GM23338 (cell line): Measurements from ENCODE around the gene SPR.

Experiments used
- CREB1 ChIP-seq: fragments of 250-450 bp; sonication (Bioruptor Pico); IDR thresholded peaks from 2 replicates; pipeline ENCODE4 v1.5.0; 2020; ENCODE audit warnings: low read depth, mild to moderate bottlenecking, moderate library complexity
- CTCF ChIP-seq, 2 experiments: fragments of 200-600 bp in 1 of 2; sonication (generic) in 1 of 2; conservative IDR thresholded peaks; 2 replicates each; pipeline versions ENCODE4 v1.5.1 to v1.6.1; 2016 to 2017; ENCODE audit warnings: antibody characterized with exemption in 2 of 2, low read depth in 2 of 2, mild to moderate bottlenecking in 2 of 2, moderate library complexity in 1 of 2
- EZH2 ChIP-seq: fragments of 200-600 bp; sonication (generic); IDR thresholded peaks from one replicate; pipeline ENCODE4 v1.8.0; 2017; ENCODE audit warnings: antibody characterized with exemption, mild to moderate bottlenecking, low read depth; ENCODE audit not compliant: unreplicated experiment
- EZH2phosphoT487 ChIP-seq: fragments of 200-600 bp; sonication (generic); IDR thresholded peaks from one replicate; pipeline ENCODE4 v1.8.1; 2018; ENCODE audit warnings: antibody characterized with exemption; ENCODE audit not compliant: unreplicated experiment
- JUNB ChIP-seq: IDR thresholded peaks from one replicate; pipeline ENCODE4 v1.6.1; 2016; ENCODE audit warnings: antibody characterized with exemption; ENCODE audit not compliant: unreplicated experiment
- POLR2AphosphoS5 ChIP-seq: IDR thresholded peaks from 2 replicates; pipeline ENCODE4 v1.6.1; 2016; ENCODE audit warnings: antibody characterized with exemption, low read depth
- STAT1 ChIP-seq: IDR thresholded peaks from one replicate; pipeline ENCODE4 v1.6.1; 2016; ENCODE audit warnings: antibody characterized with exemption; ENCODE audit not compliant: unreplicated experiment
- ZNF331 ChIP-seq: fragments of 250-450 bp; sonication (Bioruptor Pico); IDR thresholded peaks from 2 replicates; pipeline ENCODE4 v1.5.0; 2020; ENCODE audit warnings: low read depth, mild to moderate bottlenecking, moderate library complexity
- ZNF462 ChIP-seq: fragments of 250-450 bp; sonication (Bioruptor Pico); IDR thresholded peaks from 2 replicates; pipeline ENCODE4 v1.5.0; 2020; ENCODE audit warnings: mild to moderate bottlenecking, moderate library complexity
- TF ChIP-seq, protein P1 (sequence below): IDR thresholded peaks from one replicate; pipeline ENCODE4 v1.6.1; 2018; ENCODE audit warnings: antibody characterized with exemption; ENCODE audit not compliant: unreplicated experiment

DNA sequence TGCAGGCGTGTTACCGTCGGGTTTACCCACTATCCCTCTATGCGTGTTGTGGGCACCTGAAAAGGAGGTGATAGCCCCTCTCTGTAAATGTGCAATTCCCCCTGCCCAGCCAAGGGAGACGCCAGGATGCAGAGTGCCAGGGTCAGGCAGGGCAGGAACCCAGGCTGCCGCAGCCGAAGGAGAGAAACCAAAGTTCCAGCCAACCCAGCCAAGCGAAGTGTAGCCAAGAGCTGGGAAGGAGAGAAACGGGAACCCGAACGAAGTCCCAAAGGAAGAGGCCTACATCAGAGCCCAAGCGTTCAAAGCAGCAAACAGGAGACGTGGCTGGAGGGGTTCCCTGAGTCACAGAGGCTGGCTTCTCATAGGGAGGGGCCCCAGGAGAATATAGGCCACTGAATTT lies 24.2 kb upstream of the SPR start:
- TF ChIP-seq EZH2phosphoT487: no peak
- TF ChIP-seq CTCF (conservative IDR thresholded peaks at IDR 0.05; ENCODE audit: low read depth in 2 of 2): no peak
- TF ChIP-seq STAT1: no peak
- no peak for TF ChIP-seq POLR2AphosphoS5
- TF ChIP-seq, protein P1, sequence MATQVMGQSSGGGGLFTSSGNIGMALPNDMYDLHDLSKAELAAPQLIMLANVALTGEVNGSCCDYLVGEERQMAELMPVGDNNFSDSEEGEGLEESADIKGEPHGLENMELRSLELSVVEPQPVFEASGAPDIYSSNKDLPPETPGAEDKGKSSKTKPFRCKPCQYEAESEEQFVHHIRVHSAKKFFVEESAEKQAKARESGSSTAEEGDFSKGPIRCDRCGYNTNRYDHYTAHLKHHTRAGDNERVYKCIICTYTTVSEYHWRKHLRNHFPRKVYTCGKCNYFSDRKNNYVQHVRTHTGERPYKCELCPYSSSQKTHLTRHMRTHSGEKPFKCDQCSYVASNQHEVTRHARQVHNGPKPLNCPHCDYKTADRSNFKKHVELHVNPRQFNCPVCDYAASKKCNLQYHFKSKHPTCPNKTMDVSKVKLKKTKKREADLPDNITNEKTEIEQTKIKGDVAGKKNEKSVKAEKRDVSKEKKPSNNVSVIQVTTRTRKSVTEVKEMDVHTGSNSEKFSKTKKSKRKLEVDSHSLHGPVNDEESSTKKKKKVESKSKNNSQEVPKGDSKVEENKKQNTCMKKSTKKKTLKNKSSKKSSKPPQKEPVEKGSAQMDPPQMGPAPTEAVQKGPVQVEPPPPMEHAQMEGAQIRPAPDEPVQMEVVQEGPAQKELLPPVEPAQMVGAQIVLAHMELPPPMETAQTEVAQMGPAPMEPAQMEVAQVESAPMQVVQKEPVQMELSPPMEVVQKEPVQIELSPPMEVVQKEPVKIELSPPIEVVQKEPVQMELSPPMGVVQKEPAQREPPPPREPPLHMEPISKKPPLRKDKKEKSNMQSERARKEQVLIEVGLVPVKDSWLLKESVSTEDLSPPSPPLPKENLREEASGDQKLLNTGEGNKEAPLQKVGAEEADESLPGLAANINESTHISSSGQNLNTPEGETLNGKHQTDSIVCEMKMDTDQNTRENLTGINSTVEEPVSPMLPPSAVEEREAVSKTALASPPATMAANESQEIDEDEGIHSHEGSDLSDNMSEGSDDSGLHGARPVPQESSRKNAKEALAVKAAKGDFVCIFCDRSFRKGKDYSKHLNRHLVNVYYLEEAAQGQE: no peak
- no peak for TF ChIP-seq ZNF331
- TF ChIP-seq JUNB: no peak
- TF ChIP-seq EZH2: no peak
- no peak for TF ChIP-seq ZNF462 (CRISPR knock-in tag)
- no peak for TF ChIP-seq CREB1 (CRISPR knock-in tag)
